ENCODE data around the gene JPH3.
A peak's percentile ranks its signal among the peaks of the same experiment; 100 is the strongest.

- peak in 1 of 4 donors; percentile 1 for TF ChIP-seq CTCF (IDR thresholded peaks at IDR 0.05)
- TF ChIP-seq POLR2A (IDR thresholded peaks at IDR 0.05) = peak; percentile 60
Observed at GRCh38 chr16:87554754-87555427, 47.4 kb upstream of the JPH3 start.
